ENCODE data around the gene C1QL1. TPM values are rescaled to one million over a fixed set of nuclear protein-coding genes. Genes with fewer than 3 reads are reported as not detected.

Gene C1QL1
- total RNA-seq, 1 experiment from 2014 or later = 1.3 TPM

DNA sequence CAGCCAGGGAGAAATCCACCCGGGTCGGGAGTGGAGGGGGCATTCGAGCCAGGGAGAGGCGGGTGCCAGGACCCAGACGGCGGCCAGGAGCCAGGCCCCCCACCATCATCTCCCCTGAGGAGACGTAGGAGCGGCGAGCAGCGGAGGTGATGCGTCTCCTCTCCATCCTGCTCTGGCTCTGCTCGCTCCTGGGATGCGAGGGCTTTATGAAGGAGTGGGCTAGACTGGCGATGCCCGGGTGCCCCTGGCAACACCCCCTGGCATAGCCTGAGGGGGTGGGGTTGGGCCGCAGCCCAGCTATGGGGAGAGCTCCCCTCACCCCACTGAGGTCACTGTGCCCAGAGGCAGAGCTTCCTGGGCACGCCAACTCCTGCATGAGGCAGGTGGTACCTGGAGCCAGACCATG is 52.8 kb downstream of the C1QL1 start, which contains the start of gene GFAP:
GFAP (minus strand) TSS at position 180 of the 406 bp plus-strand sequence; CDS start at position 166, 14 bp downstream.
- no peak within 1 kb of the TSS for H3K27ac ChIP-seq
- no peak within 1 kb of the TSS for H3K4me2 ChIP-seq
- H3K79me2 ChIP-seq (ENCODE audit: low read depth) = no peaks in the 10 kb centered on the region
- no peaks in the 10 kb centered on the region for H4K20me1 ChIP-seq (ENCODE audit: insufficient read depth)
- H3K4me3 ChIP-seq = no peak within 1 kb of the TSS
- intact Hi-C loops (cut with micrococcal nuclease; ENCODE audit: unreplicated experiment) = no loop called here
- H3F3A ChIP-seq (ENCODE audit: insufficient read depth, low read depth) = peaks cover 1% of the 10 kb centered on the region; the same call in 1 of the 2 replicates
- H3K27me3 ChIP-seq (ENCODE audit: insufficient read depth, low read depth) = no peaks in the 10 kb centered on the region
- peaks cover 9% of the 10 kb centered on the region for H3K4me1 ChIP-seq (replicated peaks; ENCODE audit: insufficient read depth)
- no TSS peak for BruUV-seq (replicated peaks)
- H3K9me3 ChIP-seq (ENCODE audit: insufficient read depth, low read depth) = no peaks in the 10 kb centered on the region
- H2AFZ ChIP-seq = no peak within 1 kb of the TSS
- no peaks in the 10 kb centered on the region for H3K36me3 ChIP-seq (ENCODE audit: low read depth)
- CTCF ChIA-PET = interaction anchor here (0.6 kb wide), 1 partner anchor 10 kb away, joined by 9 read pairs; no protein-coding TSS in a partner anchor
- H3K9me2 ChIP-seq (ENCODE audit: insufficient read depth) = no peaks in the 10 kb centered on the region
- POLR2A ChIA-PET (ENCODE audit: unreplicated experiment) = no interaction called here
- no peak for DNase-seq
- TF ChIP-seq, protein P1, sequence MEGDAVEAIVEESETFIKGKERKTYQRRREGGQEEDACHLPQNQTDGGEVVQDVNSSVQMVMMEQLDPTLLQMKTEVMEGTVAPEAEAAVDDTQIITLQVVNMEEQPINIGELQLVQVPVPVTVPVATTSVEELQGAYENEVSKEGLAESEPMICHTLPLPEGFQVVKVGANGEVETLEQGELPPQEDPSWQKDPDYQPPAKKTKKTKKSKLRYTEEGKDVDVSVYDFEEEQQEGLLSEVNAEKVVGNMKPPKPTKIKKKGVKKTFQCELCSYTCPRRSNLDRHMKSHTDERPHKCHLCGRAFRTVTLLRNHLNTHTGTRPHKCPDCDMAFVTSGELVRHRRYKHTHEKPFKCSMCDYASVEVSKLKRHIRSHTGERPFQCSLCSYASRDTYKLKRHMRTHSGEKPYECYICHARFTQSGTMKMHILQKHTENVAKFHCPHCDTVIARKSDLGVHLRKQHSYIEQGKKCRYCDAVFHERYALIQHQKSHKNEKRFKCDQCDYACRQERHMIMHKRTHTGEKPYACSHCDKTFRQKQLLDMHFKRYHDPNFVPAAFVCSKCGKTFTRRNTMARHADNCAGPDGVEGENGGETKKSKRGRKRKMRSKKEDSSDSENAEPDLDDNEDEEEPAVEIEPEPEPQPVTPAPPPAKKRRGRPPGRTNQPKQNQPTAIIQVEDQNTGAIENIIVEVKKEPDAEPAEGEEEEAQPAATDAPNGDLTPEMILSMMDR (conservative IDR thresholded peaks at IDR 0.05) = no peak
- TF ChIP-seq EZH2 (IDR thresholded peaks at IDR 0.05; ENCODE audit: low read depth) = no peak

DNA sequence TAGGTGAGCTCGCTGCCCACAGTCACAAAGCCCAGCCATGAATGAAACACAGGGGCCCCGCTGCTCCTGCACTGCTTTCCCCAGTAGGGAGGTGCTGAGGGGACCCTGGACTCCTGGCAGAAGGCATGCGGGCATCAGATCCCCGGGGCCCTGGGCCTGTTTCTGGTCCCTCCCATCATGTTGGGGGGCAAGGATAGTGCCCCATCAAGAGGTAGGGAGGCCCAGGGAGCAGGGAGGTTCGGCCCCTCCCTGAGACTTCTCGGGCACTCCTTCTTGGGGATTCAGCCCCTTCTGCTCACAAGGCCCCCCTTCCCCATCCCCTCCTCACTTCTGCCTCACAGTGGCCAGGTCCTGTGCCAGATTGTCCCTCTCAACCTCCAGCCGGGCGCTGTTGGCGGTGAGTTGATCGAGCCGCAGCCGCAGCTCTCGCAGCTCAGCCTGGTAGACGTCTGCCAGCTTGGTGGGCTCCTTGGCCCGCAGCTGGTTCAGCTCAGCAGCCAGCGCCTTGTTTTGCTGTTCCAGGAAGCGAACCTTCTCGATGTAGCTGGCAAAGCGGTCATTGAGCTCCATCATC is 53.3 kb downstream of the C1QL1 start:
- Histone ChIP-seq H3K9me3 (ENCODE audit: insufficient read depth, low read depth) (no peaks in the 10 kb centered on the region), H3K4me1 (replicated peaks; ENCODE audit: insufficient read depth) (peaks cover 11% of the 10 kb centered on the region), H2AFZ (no peak overlapping the region), H3K36me3 (ENCODE audit: low read depth) (no peaks in the 10 kb centered on the region), H3F3A (ENCODE audit: insufficient read depth, low read depth) (0 out of 2 replicates have a peak, but pooled peaks cover under 1% of the 10 kb centered on the region), H3K27ac (no peak overlapping the region), H3K27me3 (ENCODE audit: insufficient read depth, low read depth) (no peaks in the 10 kb centered on the region), H3K4me2 (no peak overlapping the region), H3K9me2 (ENCODE audit: insufficient read depth) (no peaks in the 10 kb centered on the region), H3K79me2 (ENCODE audit: low read depth) (no peaks in the 10 kb centered on the region), H4K20me1 (ENCODE audit: insufficient read depth) (no peaks in the 10 kb centered on the region), H3K4me3 (no peak overlapping the region)
- TF ChIP-seq EZH2 (IDR thresholded peaks at IDR 0.05; ENCODE audit: low read depth) = no peak
- TF ChIP-seq, protein P1 (conservative IDR thresholded peaks at IDR 0.05) = no peak
- BruUV-seq (replicated peaks) = no TSS peak
- ChIA-PET POLR2A (ENCODE audit: unreplicated experiment) (interaction anchor here (0.6 kb wide), 1 partner anchor 53 kb away, joined by 4 read pairs; the partner anchor contains the start of gene C1QL1), CTCF (interaction anchor here (0.7 kb wide), 1 partner anchor 236 kb away, joined by 3 read pairs; no protein-coding TSS in a partner anchor)
- DNase-seq = no peak
- intact Hi-C loops (cut with micrococcal nuclease; ENCODE audit: unreplicated experiment) = no loop called here

DNA sequence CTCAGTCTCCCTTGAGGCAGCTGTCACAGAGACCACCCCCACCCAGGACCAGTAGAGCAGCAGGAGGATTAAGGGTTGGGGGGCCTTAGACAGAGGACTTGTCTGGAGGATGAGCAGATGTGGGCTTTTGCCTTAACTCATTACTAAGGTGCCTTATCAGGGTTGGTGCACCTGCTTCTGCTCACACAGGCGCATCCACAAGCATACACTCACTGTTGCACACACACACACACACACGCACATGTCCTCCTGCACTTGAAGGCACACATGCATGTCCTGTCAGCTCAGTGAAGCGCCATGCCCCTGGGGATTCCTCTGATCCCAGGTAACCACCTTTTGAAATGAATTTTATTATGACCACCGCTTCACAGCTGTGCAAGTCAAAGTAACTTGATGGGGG is 54.0 kb downstream of the C1QL1 start:
- peaks cover 7% of the 10 kb centered on the region; the same call in 1 of the 2 replicates for H3F3A ChIP-seq (ENCODE audit: insufficient read depth, low read depth)
- no peak overlapping the region for H3K4me2 ChIP-seq
- no peaks in the 10 kb centered on the region for H3K9me3 ChIP-seq (ENCODE audit: insufficient read depth, low read depth)
- no peaks in the 10 kb centered on the region for H3K27me3 ChIP-seq (ENCODE audit: insufficient read depth, low read depth)
- no TSS peak for BruUV-seq (replicated peaks)
- POLR2A ChIA-PET (ENCODE audit: unreplicated experiment) = interaction anchor here (0.6 kb wide), 1 partner anchor 54 kb away, joined by 4 read pairs; the partner anchor contains the start of gene C1QL1
- CTCF ChIA-PET = interaction anchor here (0.7 kb wide), 1 partner anchor 235 kb away, joined by 3 read pairs; no protein-coding TSS in a partner anchor
- no peaks in the 10 kb centered on the region for H3K36me3 ChIP-seq (ENCODE audit: low read depth)
- peak in 1 of 2 experiments; percentile 17 for DNase-seq
- H3K79me2 ChIP-seq (ENCODE audit: low read depth) = no peaks in the 10 kb centered on the region
- H3K27ac ChIP-seq = no peak overlapping the region
- intact Hi-C loops (cut with micrococcal nuclease; ENCODE audit: unreplicated experiment) = no loop called here
- no peak overlapping the region for H2AFZ ChIP-seq
- TF ChIP-seq, protein P1 (conservative IDR thresholded peaks at IDR 0.05) = no peak
- no peak for TF ChIP-seq EZH2 (IDR thresholded peaks at IDR 0.05; ENCODE audit: low read depth)
- no peak overlapping the region for H3K4me3 ChIP-seq
- no peaks in the 10 kb centered on the region for H3K9me2 ChIP-seq (ENCODE audit: insufficient read depth)
- H4K20me1 ChIP-seq (ENCODE audit: insufficient read depth) = no peaks in the 10 kb centered on the region
- H3K4me1 ChIP-seq (replicated peaks; ENCODE audit: insufficient read depth) = peaks cover 17% of the 10 kb centered on the region

Data from PC-9 (cell line).